GM23338 (cell line): ENCODE data around the gene ZNF22.

Experiments
- CTCF ChIP-seq, 2 experiments: fragments of 200-600 bp in 1 of 2; sonication (generic) in 1 of 2; conservative IDR thresholded peaks; 2 replicates each; pipeline versions ENCODE4 v1.5.1 to v1.6.1; 2016 to 2017; ENCODE audit warnings: antibody characterized with exemption in 2 of 2, low read depth in 2 of 2, mild to moderate bottlenecking in 2 of 2, moderate library complexity in 1 of 2
- EZH2phosphoT487 ChIP-seq: fragments of 200-600 bp; sonication (generic); IDR thresholded peaks from one replicate; pipeline ENCODE4 v1.8.1; 2018; ENCODE audit warnings: antibody characterized with exemption; ENCODE audit not compliant: unreplicated experiment
- POLR2AphosphoS5 ChIP-seq: IDR thresholded peaks from 2 replicates; pipeline ENCODE4 v1.6.1; 2016; ENCODE audit warnings: antibody characterized with exemption, low read depth
- REST ChIP-seq: IDR thresholded peaks from one replicate; pipeline ENCODE4 v1.6.1; 2018; ENCODE audit warnings: antibody characterized with exemption; ENCODE audit not compliant: unreplicated experiment

GRCh38 chr10:44974628-44975430, 25.9 kb upstream of the ZNF22 start:
- TF ChIP-seq EZH2phosphoT487 (no peak), CTCF (conservative IDR thresholded peaks at IDR 0.05; ENCODE audit: low read depth in 2 of 2) (peak; percentile 75 to 81), REST (no peak), POLR2AphosphoS5 (no peak)
